DND-41 (cell line): ENCODE measurements around the gene KCND3.

Experiments used
- ATAC-seq: fragments of 200-7000 bp; cut with Tn5 transposase; 3 replicates; pipeline ENCODE4 v1.9.1; 2021; ENCODE audit warnings: low read depth; ENCODE audit not compliant: insufficient read depth
- DNase-seq: peaks from one replicate; pipeline ENCODE4 v3.0.0-alpha.2; 2020
- H2AFZ ChIP-seq: 2 replicates; pipeline ENCODE4 v1.6.0; 2012; ENCODE audit warnings: low read depth, low read length
- H3K27ac ChIP-seq: 2 replicates; pipeline ENCODE4 v1.5.1; 2012; ENCODE audit warnings: low read length, inconsistent platforms
- H3K27me3 ChIP-seq: fragments of 200-600 bp; sonication (generic); 2 replicates; pipeline ENCODE4 v1.6.0; 2012; ENCODE audit warnings: low read length, mild to moderate bottlenecking, inconsistent platforms; ENCODE audit not compliant: insufficient read depth, poor library complexity
- H3K36me3 ChIP-seq: 2 replicates; pipeline ENCODE4 v1.5.1; 2012; ENCODE audit warnings: low read length, inconsistent platforms; ENCODE audit not compliant: insufficient read depth
- H3K4me1 ChIP-seq: 2 replicates; pipeline ENCODE4 v1.5.1; 2012; ENCODE audit warnings: mild to moderate bottlenecking, low read length; ENCODE audit not compliant: insufficient read depth
- H3K4me2 ChIP-seq: 2 replicates; pipeline ENCODE4 v1.6.0; 2012; ENCODE audit warnings: mild to moderate bottlenecking, moderate library complexity, low read length, inconsistent platforms; ENCODE audit not compliant: insufficient read depth
- H3K4me3 ChIP-seq, 2 experiments: fragments of 200-600 bp in 1 of 2; shearing (Covaris generic) in 1 of 2; 2 replicates each; pipeline ENCODE4 v1.5.1; 2012 to 2016; ENCODE audit warnings: inconsistent platforms in 2 of 2, low read length in 2 of 2, mild to moderate bottlenecking in 2 of 2, low read depth in 1 of 2, moderate library complexity in 1 of 2
- H3K79me2 ChIP-seq: 2 replicates; pipeline ENCODE4 v1.6.0; 2012; ENCODE audit warnings: low read length, inconsistent platforms; ENCODE audit not compliant: insufficient read depth
- H3K9ac ChIP-seq: 2 replicates; pipeline ENCODE4 v1.6.0; 2012; ENCODE audit warnings: low read depth, mild to moderate bottlenecking, inconsistent platforms, low read length, moderate library complexity
- H3K9me3 ChIP-seq: 2 replicates; pipeline ENCODE4 v1.5.1; 2012; ENCODE audit warnings: low read length, moderate library complexity, mild to moderate bottlenecking, inconsistent platforms; ENCODE audit not compliant: insufficient read depth, severe bottlenecking
- H4K20me1 ChIP-seq: 2 replicates; pipeline ENCODE4 v1.6.0; 2012; ENCODE audit warnings: low read length; ENCODE audit not compliant: insufficient read depth
- EZH2 ChIP-seq: IDR thresholded peaks from 3 replicates; pipeline ENCODE4 v1.6.1; 2012; ENCODE audit warnings: borderline replicate concordance, low read depth, mild to moderate bottlenecking, moderate library complexity, low read length, inconsistent platforms; ENCODE audit not compliant: severe bottlenecking
- TF ChIP-seq, protein P1 (sequence below): IDR thresholded peaks from 2 replicates; pipeline ENCODE4 v1.5.1; 2012; ENCODE audit warnings: borderline replicate concordance, low read length, moderate library complexity, mild to moderate bottlenecking; ENCODE audit not compliant: poor library complexity, severe bottlenecking; ENCODE audit errors: extremely low read depth

The KCND3 gene

DNA sequence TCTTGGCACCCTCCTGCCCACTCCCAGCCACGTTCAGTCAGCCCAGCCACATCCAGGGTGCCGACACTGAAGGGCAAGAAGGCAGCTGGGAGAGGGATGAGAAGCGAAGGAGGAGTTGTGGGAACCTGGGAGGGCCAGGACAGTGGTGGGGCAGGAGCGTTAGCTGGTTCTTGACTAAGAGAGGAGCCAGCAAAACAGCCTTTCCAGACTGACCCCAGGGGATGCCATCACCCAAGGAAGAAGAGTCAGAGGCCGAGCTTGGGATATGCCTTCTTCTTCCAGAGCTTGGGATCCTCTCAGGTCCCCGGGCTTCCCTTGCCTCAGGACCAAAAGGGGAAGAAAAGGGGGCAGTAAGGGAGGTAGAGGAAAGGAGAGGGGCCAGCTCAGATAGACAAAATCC, 257.5 kb downstream of the KCND3 start:
- Histone ChIP-seq H4K20me1 (peaks cover 13% of the 10 kb centered on the region; the same call in 1 of the 2 replicates), H3K4me1 (no peaks in the 10 kb centered on the region), H3K9me3 (no peaks in the 10 kb centered on the region), H2AFZ (no peak overlapping the region), H3K36me3 (no peaks in the 10 kb centered on the region), H3K79me2 (no peaks in the 10 kb centered on the region), H3K9ac (no peak overlapping the region), H3K27me3 (no peaks in the 10 kb centered on the region), H3K4me2 (no peak overlapping the region), H3K4me3 (no peak overlapping the region), H3K27ac (no peak overlapping the region)
- DNase-seq (no peak), ATAC-seq (no peak)
- no peak for TF ChIP-seq EZH2
- TF ChIP-seq, protein P1, sequence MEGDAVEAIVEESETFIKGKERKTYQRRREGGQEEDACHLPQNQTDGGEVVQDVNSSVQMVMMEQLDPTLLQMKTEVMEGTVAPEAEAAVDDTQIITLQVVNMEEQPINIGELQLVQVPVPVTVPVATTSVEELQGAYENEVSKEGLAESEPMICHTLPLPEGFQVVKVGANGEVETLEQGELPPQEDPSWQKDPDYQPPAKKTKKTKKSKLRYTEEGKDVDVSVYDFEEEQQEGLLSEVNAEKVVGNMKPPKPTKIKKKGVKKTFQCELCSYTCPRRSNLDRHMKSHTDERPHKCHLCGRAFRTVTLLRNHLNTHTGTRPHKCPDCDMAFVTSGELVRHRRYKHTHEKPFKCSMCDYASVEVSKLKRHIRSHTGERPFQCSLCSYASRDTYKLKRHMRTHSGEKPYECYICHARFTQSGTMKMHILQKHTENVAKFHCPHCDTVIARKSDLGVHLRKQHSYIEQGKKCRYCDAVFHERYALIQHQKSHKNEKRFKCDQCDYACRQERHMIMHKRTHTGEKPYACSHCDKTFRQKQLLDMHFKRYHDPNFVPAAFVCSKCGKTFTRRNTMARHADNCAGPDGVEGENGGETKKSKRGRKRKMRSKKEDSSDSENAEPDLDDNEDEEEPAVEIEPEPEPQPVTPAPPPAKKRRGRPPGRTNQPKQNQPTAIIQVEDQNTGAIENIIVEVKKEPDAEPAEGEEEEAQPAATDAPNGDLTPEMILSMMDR: no peak

DNA sequence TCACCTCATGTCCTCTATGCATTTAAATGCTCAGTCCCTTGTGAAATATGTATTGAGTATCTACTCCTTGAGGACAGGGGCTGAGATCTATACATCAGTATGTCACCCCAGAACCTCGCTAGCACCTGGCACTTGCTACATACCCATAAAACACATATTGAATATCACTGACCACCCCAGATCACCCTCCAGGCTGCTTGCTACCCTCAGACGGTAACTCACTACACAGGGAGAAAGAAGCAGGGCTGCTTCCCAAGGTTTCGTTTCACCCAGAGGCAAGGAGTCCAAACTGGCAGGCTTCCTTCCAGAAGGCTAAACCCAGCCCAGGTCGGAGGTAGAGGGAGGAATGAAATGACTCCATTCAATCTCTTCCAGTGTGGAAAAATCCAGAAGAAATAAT, 258.8 kb downstream of the KCND3 start:
- no peak for DNase-seq
- no peaks in the 10 kb centered on the region for H3K36me3 ChIP-seq
- no peaks in the 10 kb centered on the region for H3K9me3 ChIP-seq
- no peak overlapping the region for H3K9ac ChIP-seq
- no peaks in the 10 kb centered on the region for H3K27me3 ChIP-seq
- H3K4me3 ChIP-seq: no peak overlapping the region
- ATAC-seq: no peak
- no peaks in the 10 kb centered on the region for H3K4me1 ChIP-seq
- no peak overlapping the region for H3K27ac ChIP-seq
- H3K79me2 ChIP-seq: no peaks in the 10 kb centered on the region
- H3K4me2 ChIP-seq: no peak overlapping the region
- H4K20me1 ChIP-seq: peaks cover 7% of the 10 kb centered on the region; the same call in 1 of the 2 replicates
- no peak for TF ChIP-seq EZH2
- TF ChIP-seq, protein P1: no peak
- no peak overlapping the region for H2AFZ ChIP-seq

DNA sequence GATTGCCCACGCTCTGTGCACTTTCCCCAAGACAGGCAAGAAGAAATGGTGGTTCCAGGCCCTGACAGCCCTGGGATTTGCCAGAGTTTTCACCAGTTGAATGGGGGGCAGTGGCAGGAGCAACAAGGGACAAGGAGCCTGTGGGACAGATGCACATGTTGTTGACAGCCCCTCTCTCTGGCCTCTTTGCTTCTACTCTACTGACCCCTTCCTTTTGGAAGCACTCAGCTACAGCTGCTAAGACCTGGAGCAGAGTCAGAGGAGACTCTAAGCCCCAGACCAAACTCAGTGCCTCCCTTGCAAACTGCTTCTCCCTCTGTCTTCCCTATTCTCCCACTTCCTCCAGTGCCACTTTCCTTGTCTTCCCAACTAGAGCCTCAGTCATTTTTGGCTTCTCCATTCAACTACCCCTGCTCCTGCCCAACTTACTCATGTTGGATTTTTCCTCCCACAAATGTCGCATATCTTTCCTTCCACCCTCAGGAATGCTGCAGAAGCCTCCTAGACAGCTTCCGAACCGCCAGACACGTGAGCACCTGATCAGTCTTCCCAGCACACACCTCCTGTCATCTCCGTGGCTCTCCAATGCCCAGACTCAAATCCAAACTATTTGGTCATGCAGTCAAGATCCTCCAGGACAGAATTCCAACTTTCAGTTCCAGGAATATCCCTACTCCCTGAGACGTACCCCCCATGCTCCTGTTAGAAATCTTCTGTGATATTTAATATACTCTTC, 259.4 kb downstream of the KCND3 start:
- Histone ChIP-seq H2AFZ (no peak overlapping the region), H3K36me3 (no peaks in the 10 kb centered on the region), H3K27me3 (no peaks in the 10 kb centered on the region), H3K4me3 (no peak overlapping the region), H3K9me3 (no peaks in the 10 kb centered on the region), H3K27ac (no peak overlapping the region), H3K9ac (no peak overlapping the region), H3K4me2 (no peak overlapping the region), H3K79me2 (no peaks in the 10 kb centered on the region), H3K4me1 (no peaks in the 10 kb centered on the region), H4K20me1 (0 out of 2 replicates have a peak, but pooled peaks cover 6% of the 10 kb centered on the region)
- no peak for TF ChIP-seq EZH2
- TF ChIP-seq, protein P1: no peak
- ATAC-seq: no peak
- no peak for DNase-seq
